ENCODE measurements around the gene TAMALIN. TPM values are rescaled to one million over a fixed set of nuclear protein-coding genes. Genes with fewer than 3 reads are reported as not detected.

The TAMALIN gene
- total RNA-seq (1 to 10 TPM; 7.3 to 8.4 TPM), polyA plus RNA-seq (1.4 TPM)

- ChIA-PET CTCF (interaction anchor here (0.8 to 21.9 kb wide), 4 partner anchors 14 to 26 kb away, joined by 3 to 488 read pairs (median 16); no protein-coding TSS in a partner anchor), POLR2A (interaction anchor here (0.8 to 2.5 kb wide), 6 partner anchors 9 to 63 kb away, joined by 3 to 10 read pairs (median 4); partner anchors contain the start of gene ATG101)
- no peaks in the 10 kb centered on the region for H3K9me3 Mint-ChIP-seq
- H3K36me3 Mint-ChIP-seq: peaks cover 0 to 17% (median 0%) of the 10 kb centered on the region in 3 donors
- no peaks in the 10 kb centered on the region for H3K27me3 ChIP-seq (ENCODE audit: insufficient read depth, low read length, poor library complexity, severe bottlenecking)
- peak; percentile 73 to 87 (median 82) for DNase-seq
- peaks cover 13 to 24% (median 15%) of the 10 kb centered on the region in 3 donors for H3K4me1 Mint-ChIP-seq
- peaks cover 6% of the 10 kb centered on the region for H3K36me3 ChIP-seq (ENCODE audit: insufficient read depth, low read length)
- peak within 1 kb of the TSS; percentile 88 to 93 (median 92) for H3K27ac Mint-ChIP-seq
- H3K27ac ChIP-seq (ENCODE audit: low read depth, low read length): peak within 1 kb of the TSS; percentile 67
- H3K4me3 ChIP-seq (ENCODE audit: low read length): peak within 1 kb of the TSS; percentile 71
- H3K9me3 ChIP-seq (ENCODE audit: low read length): no peaks in the 10 kb centered on the region
- H3K4me1 ChIP-seq (ENCODE audit: insufficient read depth, low read length): peaks cover 19% of the 10 kb centered on the region
- H3K27me3 Mint-ChIP-seq: peaks cover 5 to 11% of the 10 kb centered on the region in 2 donors
- H3K4me3 Mint-ChIP-seq: peak within 1 kb of the TSS; percentile 89 to 95 (median 91)
Measured at GRCh38 chr12:52006726-52007157, at the start of gene TAMALIN. TAMALIN (plus strand) TSS chr12:52006946; CDS start chr12:52007020, 74 bp downstream.

- POLR2A ChIA-PET: no interaction called here
- no peak overlapping the region for H3K4me3 Mint-ChIP-seq
- Histone ChIP-seq H3K27ac (ENCODE audit: low read depth, low read length) (no peak overlapping the region), H3K4me1 (ENCODE audit: insufficient read depth, low read length) (peaks cover 20% of the 10 kb centered on the region), H3K4me3 (ENCODE audit: low read length) (no peak overlapping the region), H3K27me3 (ENCODE audit: insufficient read depth, low read length, poor library complexity, severe bottlenecking) (no peaks in the 10 kb centered on the region), H3K9me3 (ENCODE audit: low read length) (no peaks in the 10 kb centered on the region), H3K36me3 (ENCODE audit: insufficient read depth, low read length) (no peaks in the 10 kb centered on the region)
- DNase-seq: no peak
- peaks cover 33 to 59% (median 47%) of the 10 kb centered on the region in 3 donors for H3K4me1 Mint-ChIP-seq
- H3K9me3 Mint-ChIP-seq: no peaks in the 10 kb centered on the region
- CTCF ChIA-PET: no interaction called here
- peaks cover 0 to 13% (median 7%) of the 10 kb centered on the region in 3 donors for H3K36me3 Mint-ChIP-seq
- H3K27me3 Mint-ChIP-seq: no peaks in the 10 kb centered on the region
- no peak overlapping the region for H3K27ac Mint-ChIP-seq
Measured at GRCh38 chr12:51958542-51958941, 48.2 kb upstream of the TAMALIN start.

- peaks cover 28 to 53% (median 41%) of the 10 kb centered on the region in 3 donors for H3K4me1 Mint-ChIP-seq
- CTCF ChIA-PET: no interaction called here
- H3K27me3 ChIP-seq (ENCODE audit: insufficient read depth, low read length, poor library complexity, severe bottlenecking): no peaks in the 10 kb centered on the region
- H3K27ac ChIP-seq (ENCODE audit: low read depth, low read length): no peak overlapping the region
- H3K27ac Mint-ChIP-seq: peak overlapping the region in 3 of 8 donors; percentile 25 to 88 (median 31)
- DNase-seq: no peak
- peaks cover 0 to 13% (median 7%) of the 10 kb centered on the region in 3 donors for H3K36me3 Mint-ChIP-seq
- H3K4me1 ChIP-seq (ENCODE audit: insufficient read depth, low read length): peaks cover 14% of the 10 kb centered on the region
- H3K9me3 Mint-ChIP-seq: no peaks in the 10 kb centered on the region
- no peak overlapping the region for H3K4me3 Mint-ChIP-seq
- POLR2A ChIA-PET: no interaction called here
- no peaks in the 10 kb centered on the region for H3K9me3 ChIP-seq (ENCODE audit: low read length)
- H3K27me3 Mint-ChIP-seq: no peaks in the 10 kb centered on the region
- no peaks in the 10 kb centered on the region for H3K36me3 ChIP-seq (ENCODE audit: insufficient read depth, low read length)
- H3K4me3 ChIP-seq (ENCODE audit: low read length): no peak overlapping the region
Measured at GRCh38 chr12:51959211-51959610, 47.5 kb upstream of the TAMALIN start.

GRCh38 chr12:51959921-51960320 is 46.8 kb upstream of the TAMALIN start:
- Histone ChIP-seq H3K27me3 (ENCODE audit: insufficient read depth, low read length, poor library complexity, severe bottlenecking) (no peaks in the 10 kb centered on the region), H3K4me3 (ENCODE audit: low read length) (no peak overlapping the region), H3K27ac (ENCODE audit: low read depth, low read length) (no peak overlapping the region), H3K36me3 (ENCODE audit: insufficient read depth, low read length) (no peaks in the 10 kb centered on the region), H3K9me3 (ENCODE audit: low read length) (no peaks in the 10 kb centered on the region), H3K4me1 (ENCODE audit: insufficient read depth, low read length) (peaks cover 10% of the 10 kb centered on the region)
- DNase-seq: no peak
- Mint-ChIP-seq H3K27me3 (no peaks in the 10 kb centered on the region), H3K36me3 (peaks cover 4 to 13% (median 7%) of the 10 kb centered on the region in 3 donors), H3K9me3 (no peaks in the 10 kb centered on the region), H3K4me3 (no peak overlapping the region), H3K27ac (peak overlapping the region in 2 of 8 donors; percentile 63 to 93), H3K4me1 (peaks cover 23 to 46% (median 34%) of the 10 kb centered on the region in 3 donors)
- ChIA-PET POLR2A (no interaction called here), CTCF (no interaction called here)

GRCh38 chr12:51960488-51960887 is 46.3 kb upstream of the TAMALIN start:
- no peaks in the 10 kb centered on the region for H3K27me3 ChIP-seq (ENCODE audit: insufficient read depth, low read length, poor library complexity, severe bottlenecking)
- H3K9me3 ChIP-seq (ENCODE audit: low read length): no peaks in the 10 kb centered on the region
- Mint-ChIP-seq H3K4me1 (peaks cover 23 to 40% (median 31%) of the 10 kb centered on the region in 3 donors), H3K9me3 (no peaks in the 10 kb centered on the region), H3K27me3 (no peaks in the 10 kb centered on the region), H3K4me3 (no peak overlapping the region), H3K36me3 (peaks cover 4 to 13% (median 7%) of the 10 kb centered on the region in 3 donors), H3K27ac (peak overlapping the region in 4 of 8 donors; percentile 7 to 58 (median 11))
- H3K4me3 ChIP-seq (ENCODE audit: low read length): no peak overlapping the region
- H3K4me1 ChIP-seq (ENCODE audit: insufficient read depth, low read length): peaks cover 10% of the 10 kb centered on the region
- DNase-seq: no peak
- ChIA-PET POLR2A (no interaction called here), CTCF (no interaction called here)
- H3K36me3 ChIP-seq (ENCODE audit: insufficient read depth, low read length): no peaks in the 10 kb centered on the region
- no peak overlapping the region for H3K27ac ChIP-seq (ENCODE audit: low read depth, low read length)

GRCh38 chr12:51960890-51961289 is 45.9 kb upstream of the TAMALIN start:
- POLR2A ChIA-PET: no interaction called here
- CTCF ChIA-PET: no interaction called here
- peaks cover 4 to 13% (median 7%) of the 10 kb centered on the region in 3 donors for H3K36me3 Mint-ChIP-seq
- Histone ChIP-seq H3K4me1 (ENCODE audit: insufficient read depth, low read length) (peaks cover 10% of the 10 kb centered on the region), H3K4me3 (ENCODE audit: low read length) (no peak overlapping the region), H3K27me3 (ENCODE audit: insufficient read depth, low read length, poor library complexity, severe bottlenecking) (no peaks in the 10 kb centered on the region), H3K9me3 (ENCODE audit: low read length) (no peaks in the 10 kb centered on the region), H3K27ac (ENCODE audit: low read depth, low read length) (no peak overlapping the region), H3K36me3 (ENCODE audit: insufficient read depth, low read length) (no peaks in the 10 kb centered on the region)
- peaks cover 22 to 36% (median 27%) of the 10 kb centered on the region in 3 donors for H3K4me1 Mint-ChIP-seq
- DNase-seq: no peak
- H3K4me3 Mint-ChIP-seq: no peak overlapping the region
- no peaks in the 10 kb centered on the region for H3K27me3 Mint-ChIP-seq
- H3K27ac Mint-ChIP-seq: peak overlapping the region in 4 of 8 donors; percentile 7 to 58 (median 11)
- no peaks in the 10 kb centered on the region for H3K9me3 Mint-ChIP-seq

GRCh38 chr12:51961834-51962233 is 44.9 kb upstream of the TAMALIN start:
- Mint-ChIP-seq H3K4me1 (peaks cover 19 to 33% (median 25%) of the 10 kb centered on the region in 3 donors), H3K9me3 (no peaks in the 10 kb centered on the region), H3K4me3 (no peak overlapping the region), H3K36me3 (peaks cover 4 to 13% (median 7%) of the 10 kb centered on the region in 3 donors), H3K27ac (peak overlapping the region in 4 of 8 donors; percentile 5 to 86 (median 24)), H3K27me3 (no peaks in the 10 kb centered on the region)
- Histone ChIP-seq H3K4me3 (ENCODE audit: low read length) (no peak overlapping the region), H3K36me3 (ENCODE audit: insufficient read depth, low read length) (no peaks in the 10 kb centered on the region), H3K9me3 (ENCODE audit: low read length) (no peaks in the 10 kb centered on the region), H3K4me1 (ENCODE audit: insufficient read depth, low read length) (peaks cover 10% of the 10 kb centered on the region), H3K27me3 (ENCODE audit: insufficient read depth, low read length, poor library complexity, severe bottlenecking) (no peaks in the 10 kb centered on the region), H3K27ac (ENCODE audit: low read depth, low read length) (no peak overlapping the region)
- DNase-seq: no peak
- POLR2A ChIA-PET: no interaction called here
- CTCF ChIA-PET: interaction anchor here (1.2 to 1.9 kb wide), 2 partner anchors 61 to 63 kb away, joined by 3 to 7 read pairs; no protein-coding TSS in a partner anchor

- peaks cover 19 to 30% (median 25%) of the 10 kb centered on the region in 3 donors for H3K4me1 Mint-ChIP-seq
- Histone ChIP-seq H3K36me3 (ENCODE audit: insufficient read depth, low read length) (no peaks in the 10 kb centered on the region), H3K4me3 (ENCODE audit: low read length) (no peak overlapping the region), H3K4me1 (ENCODE audit: insufficient read depth, low read length) (peaks cover 10% of the 10 kb centered on the region), H3K27me3 (ENCODE audit: insufficient read depth, low read length, poor library complexity, severe bottlenecking) (no peaks in the 10 kb centered on the region), H3K9me3 (ENCODE audit: low read length) (no peaks in the 10 kb centered on the region), H3K27ac (ENCODE audit: low read depth, low read length) (no peak overlapping the region)
- no peak for DNase-seq
- H3K27me3 Mint-ChIP-seq: no peaks in the 10 kb centered on the region
- POLR2A ChIA-PET: interaction anchor here (0.7 kb wide), 1 partner anchor 11 kb away, joined by 3 read pairs; no protein-coding TSS in a partner anchor
- H3K4me3 Mint-ChIP-seq: no peak overlapping the region
- peaks cover 4 to 13% (median 7%) of the 10 kb centered on the region in 3 donors for H3K36me3 Mint-ChIP-seq
- CTCF ChIA-PET: interaction anchor here (1.2 to 1.9 kb wide), 2 partner anchors 60 to 62 kb away, joined by 3 to 7 read pairs; no protein-coding TSS in a partner anchor
- H3K9me3 Mint-ChIP-seq: no peaks in the 10 kb centered on the region
- no peak overlapping the region for H3K27ac Mint-ChIP-seq
Measured at GRCh38 chr12:51962737-51963136, 44.0 kb upstream of the TAMALIN start.

Measured in CD8-positive, alpha-beta memory T cell (primary cell).